NAMALWA (cell line): ENCODE data around the gene GMDS.
A peak's percentile ranks its signal among the peaks of the same experiment; 100 is the strongest.

Experiments
- DNase-seq: peaks from one replicate; pipeline ENCODE4 v3.0.0-alpha.2; 2015; ENCODE audit warnings: low spot score

Gene GMDS

DNA sequence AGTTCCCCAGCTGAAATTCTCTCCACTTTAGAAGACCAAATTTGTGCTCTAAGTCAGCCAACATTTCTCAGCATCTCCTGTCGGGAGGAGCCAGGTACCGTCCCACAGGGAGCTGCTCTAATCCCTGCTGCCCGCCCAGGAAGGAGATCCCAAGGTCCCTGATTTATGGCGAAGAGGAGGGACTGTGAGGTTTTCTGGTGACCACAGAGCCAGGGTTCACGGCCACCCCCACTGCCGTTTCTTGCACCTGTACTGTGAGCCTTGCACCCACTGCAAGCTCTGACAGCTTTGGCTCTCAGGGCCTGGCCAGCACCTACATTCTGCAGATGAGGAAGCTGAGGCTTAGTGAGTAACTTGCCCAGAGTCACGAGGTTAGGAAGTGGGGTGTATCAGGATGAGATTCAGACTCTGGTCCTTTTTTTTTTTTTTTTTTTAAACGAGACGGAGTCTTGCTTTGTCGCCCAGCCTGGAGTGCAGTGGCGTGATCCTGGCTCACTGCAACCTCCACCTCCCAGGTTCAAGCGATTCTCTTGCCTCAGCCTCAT lies 600.8 kb downstream of the GMDS start:
- DNase-seq: no peak

- DNase-seq: no peak
Observed at GRCh38 chr6:1643830-1644445, 601.5 kb downstream of the GMDS start.

DNA sequence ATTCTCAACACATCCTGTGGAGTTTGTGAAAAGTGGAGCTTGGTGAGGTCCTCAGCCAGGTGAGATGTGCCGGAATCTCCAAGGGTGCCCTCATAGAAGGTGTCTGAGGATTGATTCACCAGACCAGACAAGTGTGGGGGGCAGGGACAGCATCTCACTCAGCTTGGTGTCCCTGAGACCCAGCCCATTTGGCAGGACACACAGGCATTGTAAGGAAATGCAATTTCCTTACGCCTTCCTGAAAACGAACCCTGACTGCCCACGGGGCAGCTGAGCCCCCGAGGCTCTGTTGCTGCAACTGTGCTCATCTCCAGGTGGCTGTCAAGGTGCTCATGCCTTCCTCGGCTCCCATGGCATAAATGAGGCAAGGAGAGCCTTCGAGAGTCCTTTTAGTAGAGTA lies 602.3 kb downstream of the GMDS start:
- no peak for DNase-seq

DNA sequence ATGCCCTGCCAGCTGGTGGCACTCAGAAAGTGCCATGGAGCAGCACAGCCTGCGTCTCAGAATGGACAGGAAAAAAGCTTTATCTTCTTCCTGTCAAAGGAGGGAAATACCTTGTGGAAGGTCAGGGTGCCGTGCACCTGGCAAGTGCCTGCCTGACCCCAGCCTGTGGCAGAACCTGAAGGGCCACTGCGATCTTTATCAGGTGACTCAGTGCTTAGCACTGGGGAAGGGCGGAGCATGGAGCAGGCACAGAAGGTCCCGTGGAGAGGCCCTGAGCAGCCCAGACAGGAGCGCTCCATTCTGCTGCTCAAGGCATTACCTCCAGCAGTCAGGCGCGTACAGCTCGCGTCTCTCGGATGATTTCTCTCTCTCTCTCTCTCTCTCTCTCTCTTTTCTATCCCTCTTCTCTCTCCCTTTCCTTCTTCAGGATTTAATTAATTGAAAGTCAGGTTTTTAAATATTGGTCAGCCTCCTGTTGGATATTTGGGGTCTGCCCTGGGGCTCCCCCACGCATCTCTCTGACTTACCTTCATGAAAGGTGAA lies 604.0 kb downstream of the GMDS start:
- DNase-seq: no peak

DNA sequence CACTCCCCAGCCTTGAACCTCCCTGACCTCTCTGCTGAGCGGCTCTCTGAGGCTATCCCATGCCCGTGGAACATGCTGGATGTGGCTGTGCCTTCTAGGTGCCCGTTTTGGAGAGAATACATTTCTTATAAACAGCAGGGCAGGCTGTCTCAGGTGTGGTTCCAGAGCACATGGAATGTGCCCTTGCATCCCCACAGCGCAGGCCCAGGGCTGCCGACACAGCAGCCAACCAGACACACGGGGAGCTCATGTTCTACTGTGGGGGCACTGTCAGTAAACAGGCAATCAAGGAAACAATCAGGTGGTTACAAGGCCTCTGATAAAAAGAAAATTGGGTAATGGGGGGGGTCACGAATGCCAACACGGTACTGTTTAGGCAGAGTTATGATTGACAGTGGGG lies 604.9 kb downstream of the GMDS start:
- DNase-seq: no peak

DNA sequence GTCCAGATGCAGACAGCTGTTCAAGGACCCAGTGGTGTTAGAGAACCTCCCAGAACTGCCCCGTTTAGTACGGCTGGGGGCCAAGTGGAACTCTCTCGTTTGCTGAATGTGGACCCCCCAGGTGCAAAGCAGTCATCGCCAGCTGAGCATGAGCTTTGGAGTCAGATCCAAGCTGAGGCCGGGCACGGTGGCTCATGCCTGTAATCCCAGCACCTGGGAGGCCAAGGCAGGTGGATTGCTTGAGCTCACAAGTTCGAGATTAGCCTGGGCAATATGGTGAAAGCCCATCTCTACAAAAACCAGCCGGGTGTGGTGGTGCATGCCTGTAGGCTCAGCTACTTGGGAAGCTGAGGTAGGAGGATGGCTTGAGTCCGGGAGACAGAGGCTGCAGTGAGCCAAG lies 606.0 kb downstream of the GMDS start:
- no peak for DNase-seq

GRCh38 chr6:1636971-1637871 lies 608.2 kb downstream of the GMDS start:
- DNase-seq: peak; percentile 15

GRCh38 chr6:1636272-1636825 lies 609.1 kb downstream of the GMDS start:
- DNase-seq: no peak

DNA sequence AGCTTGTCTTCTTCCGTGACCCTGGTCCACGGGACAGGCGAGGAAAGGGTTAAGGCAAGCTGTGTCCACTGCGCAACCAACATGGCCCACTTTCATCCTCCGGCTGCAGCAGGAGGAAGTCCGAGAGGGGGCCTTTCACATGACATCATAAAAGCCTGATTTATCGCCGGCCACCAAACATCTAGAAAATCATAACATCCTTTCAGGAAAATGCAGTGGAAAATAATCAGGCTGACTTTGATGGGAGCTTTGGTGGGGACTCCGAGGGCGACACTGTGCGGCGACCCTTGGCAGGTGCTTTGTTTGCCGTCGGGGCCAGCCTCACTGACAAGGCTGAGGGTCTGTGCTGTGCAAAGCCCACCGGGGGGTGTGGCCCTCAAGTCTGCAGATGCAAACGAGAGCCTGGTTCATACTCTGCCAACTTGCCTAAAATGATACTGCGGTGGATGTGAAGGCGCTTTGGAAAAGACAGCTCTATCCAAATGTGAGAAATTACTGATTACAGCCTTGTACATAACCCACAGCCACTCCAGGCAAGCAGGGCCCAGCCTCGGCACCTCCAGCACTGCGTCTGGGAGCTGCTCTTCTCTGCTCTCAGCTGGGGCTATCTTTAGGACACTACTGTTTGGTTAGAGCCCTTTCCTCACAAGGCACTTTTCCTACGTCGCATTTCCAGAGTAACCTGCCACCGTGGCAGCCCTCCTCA lies 609.9 kb downstream of the GMDS start:
- DNase-seq: no peak

GRCh38 chr6:1634081-1634480 lies 611.3 kb downstream of the GMDS start:
- no peak for DNase-seq

DNA sequence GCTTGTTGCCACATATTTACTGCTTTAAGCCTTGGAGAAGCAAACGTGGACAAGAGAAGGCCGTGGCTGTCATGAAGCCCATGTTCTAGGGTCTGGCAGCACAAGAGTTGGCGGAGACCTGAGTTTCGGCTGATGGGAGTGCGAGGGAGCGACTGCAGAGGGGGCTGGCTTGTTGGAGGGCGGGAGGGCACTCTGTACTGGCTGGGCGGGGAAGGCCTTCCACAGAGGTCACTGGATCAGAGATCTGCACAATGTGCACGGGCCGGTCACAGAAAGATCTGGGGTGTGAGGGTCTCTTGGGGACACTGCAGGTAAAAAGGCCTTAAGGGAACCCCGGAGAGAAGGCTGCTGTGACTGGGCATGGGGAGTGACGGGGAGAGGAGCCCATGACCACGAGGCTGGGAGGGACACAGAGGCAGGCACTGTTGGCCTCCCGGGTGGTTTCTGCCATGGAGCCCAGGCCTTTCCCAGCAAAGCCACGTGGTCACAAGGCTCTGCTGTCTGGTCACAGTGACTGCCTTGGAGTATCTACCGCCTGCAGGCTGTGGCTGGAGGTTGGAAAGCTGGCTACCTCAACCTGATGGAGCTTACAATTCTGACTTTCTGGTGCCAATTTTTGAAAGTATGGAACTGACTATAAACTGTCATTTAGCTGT lies 611.9 kb downstream of the GMDS start:
- no peak for DNase-seq

DNA sequence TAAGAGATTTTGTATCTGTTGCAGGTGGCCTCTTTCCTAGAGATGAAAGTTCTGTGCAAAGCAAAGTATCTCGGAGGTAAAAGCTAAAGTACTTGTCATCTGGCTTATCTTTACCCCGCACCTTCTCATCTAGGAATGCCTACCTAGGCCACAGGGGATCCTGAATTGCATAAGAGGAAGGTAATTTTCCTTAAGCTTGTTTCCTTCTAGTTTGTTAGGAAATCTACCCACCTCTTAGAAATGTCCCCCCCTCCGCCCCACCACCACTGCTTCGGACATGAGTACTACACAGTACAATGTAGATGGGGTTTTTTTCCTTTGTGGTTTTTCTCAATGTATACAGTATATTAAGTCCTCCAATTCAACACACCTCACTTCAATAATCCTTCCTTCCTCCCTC lies 614.2 kb downstream of the GMDS start:
- no peak for DNase-seq

DNA sequence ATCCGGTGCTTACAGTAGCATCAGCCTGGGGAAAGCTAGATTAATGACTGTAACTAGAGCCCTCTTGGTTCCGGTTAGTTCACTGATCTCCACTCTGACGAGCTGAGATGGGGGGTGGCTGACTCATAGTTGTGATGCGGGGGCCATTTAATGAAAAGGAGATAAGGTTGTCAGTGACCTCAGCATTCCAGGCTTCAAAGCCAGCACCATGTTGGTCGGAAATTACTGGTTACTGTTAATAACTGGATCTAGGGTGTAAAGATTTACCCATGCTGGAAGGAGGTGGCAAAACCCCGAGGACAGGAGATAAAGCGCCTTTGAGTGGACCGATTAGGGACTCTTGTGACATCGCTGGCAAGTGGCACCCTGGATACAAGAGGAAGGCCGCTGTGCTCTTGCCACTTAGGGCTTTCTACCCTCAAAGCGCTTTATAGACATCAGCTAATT lies 614.6 kb downstream of the GMDS start:
- DNase-seq: no peak

DNA sequence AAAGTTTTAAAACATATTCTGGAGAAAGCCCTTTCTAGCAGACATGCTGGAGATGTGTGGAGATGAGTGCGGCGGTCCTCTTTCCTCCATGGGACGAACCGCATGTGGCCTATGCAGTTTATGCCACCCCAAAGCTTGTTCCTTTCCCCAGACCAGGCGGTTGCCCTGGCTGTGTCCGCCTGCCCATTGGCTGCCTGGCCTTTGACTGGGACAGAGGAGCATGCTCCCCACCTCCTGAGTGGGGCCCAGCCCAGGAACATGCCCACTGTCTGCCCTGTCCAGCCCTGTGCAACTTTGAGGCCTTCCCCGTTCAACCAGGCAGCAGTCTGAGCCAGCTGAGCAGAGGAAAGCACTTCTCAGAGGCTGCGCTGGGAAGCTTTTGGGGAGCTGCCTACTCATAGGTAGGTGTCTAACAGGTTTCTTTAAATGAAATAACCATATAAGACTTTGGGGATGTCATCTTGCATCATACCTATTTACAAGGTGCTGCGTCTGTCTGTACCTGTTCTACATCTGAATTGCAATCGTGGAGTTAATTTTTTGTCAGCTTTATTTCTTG lies 615.1 kb downstream of the GMDS start:
- DNase-seq: no peak

DNA sequence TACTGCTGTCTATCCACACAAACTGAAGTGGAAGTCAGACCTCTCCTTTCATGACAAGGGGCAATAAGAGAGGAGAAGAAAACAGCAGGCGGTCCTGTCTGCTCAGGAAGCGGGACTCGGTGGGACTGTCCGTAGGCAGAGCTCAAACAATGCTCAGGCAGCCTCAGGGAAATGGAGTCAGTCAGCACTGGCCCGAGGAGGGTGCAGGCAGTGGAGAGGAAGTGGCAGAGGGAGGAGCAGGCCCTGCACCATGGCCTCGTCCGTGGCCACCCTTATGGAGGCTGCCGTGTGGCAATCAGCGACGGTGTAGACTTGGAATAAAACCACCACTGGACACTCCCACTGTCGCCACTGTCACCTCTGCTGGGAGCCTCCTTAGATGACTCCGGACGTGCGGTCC lies 616.1 kb downstream of the GMDS start:
- no peak for DNase-seq

DNA sequence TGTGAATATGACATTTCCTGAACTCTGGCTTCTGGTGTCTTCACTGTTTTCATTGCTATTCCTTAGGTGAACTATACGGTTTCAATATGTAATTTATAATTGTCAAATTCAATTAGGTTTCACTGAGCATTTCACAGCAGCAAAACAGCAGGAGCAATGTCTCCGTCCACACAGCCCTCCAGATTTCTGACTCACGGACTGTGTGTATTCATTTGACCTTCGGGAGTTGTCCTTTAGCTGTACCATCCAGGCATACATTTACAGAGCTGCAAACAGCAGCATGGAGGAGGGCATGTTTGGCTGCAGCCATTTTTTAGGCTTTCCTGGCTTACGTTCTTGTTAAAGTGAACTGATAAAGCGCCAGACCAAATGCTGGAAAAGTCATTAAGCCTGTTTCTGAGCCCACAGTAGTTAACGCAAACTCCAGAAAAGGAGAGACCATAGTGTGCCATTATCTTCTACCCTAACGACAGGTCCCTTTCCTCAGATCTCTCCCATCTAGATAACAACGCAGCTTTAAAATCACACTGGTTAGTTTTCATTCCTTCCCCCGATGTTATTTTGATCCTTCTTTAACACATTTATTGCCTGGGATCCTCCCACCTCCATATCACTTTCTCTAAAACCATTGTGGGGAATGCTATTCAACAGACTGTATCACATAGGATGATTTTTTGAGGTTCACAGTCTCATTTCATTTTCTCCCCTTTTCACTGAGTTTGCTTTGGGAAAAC lies 617.4 kb downstream of the GMDS start:
- no peak for DNase-seq

DNA sequence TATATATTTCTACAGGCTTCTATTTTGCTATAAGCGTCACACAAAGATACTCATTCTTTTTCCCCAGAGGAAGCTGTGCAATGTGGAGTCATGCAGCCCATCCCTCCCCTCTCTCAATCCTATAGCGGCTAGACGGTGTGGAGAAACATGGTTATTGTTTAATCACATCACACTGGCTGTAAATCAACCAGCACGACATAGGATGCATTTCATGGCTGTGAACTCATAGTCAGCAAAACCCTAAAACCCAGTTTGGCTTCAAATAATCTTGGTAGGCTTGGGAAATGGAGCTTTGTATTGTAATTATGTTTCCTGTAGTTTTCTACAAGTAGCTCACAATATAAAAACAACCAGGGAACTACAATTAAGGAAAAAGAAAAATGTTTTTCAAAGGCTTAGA lies 618.9 kb downstream of the GMDS start:
- DNase-seq: no peak

DNA sequence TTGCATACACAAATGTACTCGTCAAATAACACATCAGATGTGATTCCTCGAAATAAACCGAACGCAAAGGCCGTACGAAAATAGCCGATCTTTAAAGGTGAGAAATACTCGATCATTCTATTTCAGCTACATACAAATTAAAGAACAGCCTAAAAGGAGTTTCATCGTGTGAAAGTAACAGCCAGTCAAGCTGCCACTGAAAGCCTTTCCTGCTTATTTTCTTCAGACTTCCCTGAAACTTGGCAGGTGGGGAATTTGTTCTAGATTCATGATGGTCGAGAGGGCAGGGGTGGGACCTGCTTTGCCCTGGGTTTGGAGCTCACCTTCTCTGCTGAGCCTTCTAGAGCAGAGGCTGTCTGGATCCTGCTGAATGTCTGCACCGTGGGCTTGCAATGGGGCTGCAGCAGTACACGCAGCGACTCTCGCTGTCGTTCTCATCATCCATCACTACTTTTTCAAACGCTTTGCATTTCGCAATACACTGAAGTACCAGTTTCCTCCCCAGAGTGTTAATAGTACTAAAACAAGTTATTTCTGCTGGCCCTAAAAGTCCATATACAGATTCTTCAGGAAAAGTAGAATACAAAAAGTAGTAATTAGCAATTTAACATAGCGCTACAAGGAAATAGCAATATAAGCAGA lies 619.5 kb downstream of the GMDS start:
- DNase-seq: no peak

- DNase-seq: no peak
Observed at GRCh38 chr6:1624851-1625781, 620.3 kb downstream of the GMDS start.
